ENCODE data around the gene PCA3. TPM values are rescaled to one million over a fixed set of nuclear protein-coding genes. Genes with fewer than 3 reads are reported as not detected.

PCA3 gene
- polyA plus RNA-seq, 1 donor from 2014 or later, result 0.16 TPM

DNA sequence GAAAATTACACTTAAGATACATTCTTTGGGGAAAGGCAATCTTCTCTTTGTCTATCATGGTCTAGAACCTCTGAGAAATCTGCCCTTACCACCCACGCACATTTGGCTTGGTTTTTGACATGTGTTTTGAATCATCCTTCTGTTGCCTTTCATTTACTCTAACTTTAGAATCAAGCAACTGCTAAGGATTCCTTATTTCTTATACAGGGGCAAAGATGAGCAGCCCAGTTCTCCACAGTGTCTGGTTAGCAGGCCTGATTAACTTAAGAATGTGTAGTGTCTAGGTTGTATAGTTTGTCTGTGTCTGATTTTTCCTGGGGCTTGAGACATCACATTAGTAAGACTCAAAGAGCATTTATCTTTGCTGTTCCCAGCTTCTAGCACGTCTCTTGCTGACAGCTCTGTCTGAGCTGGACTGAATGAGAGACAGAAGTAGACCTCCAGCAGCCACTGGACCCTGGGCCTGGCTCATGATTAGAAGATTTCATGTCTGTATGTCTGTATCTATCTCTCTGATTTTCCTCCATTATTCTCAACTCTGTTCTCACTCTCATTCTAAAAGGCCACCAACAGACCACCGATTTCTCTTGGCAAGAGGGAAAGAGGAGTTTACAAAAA is 31.8 kb upstream of the PCA3 start:
- TF ChIP-seq TAF1 (IDR thresholded peaks at IDR 0.05; ENCODE audit: low read depth), result no peak
- TF ChIP-seq, protein P1, sequence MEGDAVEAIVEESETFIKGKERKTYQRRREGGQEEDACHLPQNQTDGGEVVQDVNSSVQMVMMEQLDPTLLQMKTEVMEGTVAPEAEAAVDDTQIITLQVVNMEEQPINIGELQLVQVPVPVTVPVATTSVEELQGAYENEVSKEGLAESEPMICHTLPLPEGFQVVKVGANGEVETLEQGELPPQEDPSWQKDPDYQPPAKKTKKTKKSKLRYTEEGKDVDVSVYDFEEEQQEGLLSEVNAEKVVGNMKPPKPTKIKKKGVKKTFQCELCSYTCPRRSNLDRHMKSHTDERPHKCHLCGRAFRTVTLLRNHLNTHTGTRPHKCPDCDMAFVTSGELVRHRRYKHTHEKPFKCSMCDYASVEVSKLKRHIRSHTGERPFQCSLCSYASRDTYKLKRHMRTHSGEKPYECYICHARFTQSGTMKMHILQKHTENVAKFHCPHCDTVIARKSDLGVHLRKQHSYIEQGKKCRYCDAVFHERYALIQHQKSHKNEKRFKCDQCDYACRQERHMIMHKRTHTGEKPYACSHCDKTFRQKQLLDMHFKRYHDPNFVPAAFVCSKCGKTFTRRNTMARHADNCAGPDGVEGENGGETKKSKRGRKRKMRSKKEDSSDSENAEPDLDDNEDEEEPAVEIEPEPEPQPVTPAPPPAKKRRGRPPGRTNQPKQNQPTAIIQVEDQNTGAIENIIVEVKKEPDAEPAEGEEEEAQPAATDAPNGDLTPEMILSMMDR (IDR thresholded peaks at IDR 0.05; ENCODE audit: poor library complexity, severe bottlenecking), result no peak
- TF ChIP-seq, protein P2, sequence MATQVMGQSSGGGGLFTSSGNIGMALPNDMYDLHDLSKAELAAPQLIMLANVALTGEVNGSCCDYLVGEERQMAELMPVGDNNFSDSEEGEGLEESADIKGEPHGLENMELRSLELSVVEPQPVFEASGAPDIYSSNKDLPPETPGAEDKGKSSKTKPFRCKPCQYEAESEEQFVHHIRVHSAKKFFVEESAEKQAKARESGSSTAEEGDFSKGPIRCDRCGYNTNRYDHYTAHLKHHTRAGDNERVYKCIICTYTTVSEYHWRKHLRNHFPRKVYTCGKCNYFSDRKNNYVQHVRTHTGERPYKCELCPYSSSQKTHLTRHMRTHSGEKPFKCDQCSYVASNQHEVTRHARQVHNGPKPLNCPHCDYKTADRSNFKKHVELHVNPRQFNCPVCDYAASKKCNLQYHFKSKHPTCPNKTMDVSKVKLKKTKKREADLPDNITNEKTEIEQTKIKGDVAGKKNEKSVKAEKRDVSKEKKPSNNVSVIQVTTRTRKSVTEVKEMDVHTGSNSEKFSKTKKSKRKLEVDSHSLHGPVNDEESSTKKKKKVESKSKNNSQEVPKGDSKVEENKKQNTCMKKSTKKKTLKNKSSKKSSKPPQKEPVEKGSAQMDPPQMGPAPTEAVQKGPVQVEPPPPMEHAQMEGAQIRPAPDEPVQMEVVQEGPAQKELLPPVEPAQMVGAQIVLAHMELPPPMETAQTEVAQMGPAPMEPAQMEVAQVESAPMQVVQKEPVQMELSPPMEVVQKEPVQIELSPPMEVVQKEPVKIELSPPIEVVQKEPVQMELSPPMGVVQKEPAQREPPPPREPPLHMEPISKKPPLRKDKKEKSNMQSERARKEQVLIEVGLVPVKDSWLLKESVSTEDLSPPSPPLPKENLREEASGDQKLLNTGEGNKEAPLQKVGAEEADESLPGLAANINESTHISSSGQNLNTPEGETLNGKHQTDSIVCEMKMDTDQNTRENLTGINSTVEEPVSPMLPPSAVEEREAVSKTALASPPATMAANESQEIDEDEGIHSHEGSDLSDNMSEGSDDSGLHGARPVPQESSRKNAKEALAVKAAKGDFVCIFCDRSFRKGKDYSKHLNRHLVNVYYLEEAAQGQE (IDR thresholded peaks at IDR 0.05; ENCODE audit: borderline replicate concordance), result no peak
- H4K20me1 ChIP-seq (ENCODE audit: insufficient read depth), result no peaks in the 10 kb centered on the region
- no peaks in the 10 kb centered on the region for H3K36me3 ChIP-seq (ENCODE audit: insufficient read depth, low read length)
- no peaks in the 10 kb centered on the region for H3K27me3 ChIP-seq (ENCODE audit: insufficient read depth, low read depth, low read length)
- no peak overlapping the region for H2AFZ ChIP-seq (ENCODE audit: low read depth, low read length)
- H3F3A ChIP-seq (ENCODE audit: insufficient read depth, low read length, poor library complexity, severe bottlenecking), result no peaks in the 10 kb centered on the region
- H3K4me3 ChIP-seq (ENCODE audit: low read length), result no peak overlapping the region
- H3K9ac ChIP-seq (ENCODE audit: low read length), result no peak overlapping the region
- H3K4me2 ChIP-seq (ENCODE audit: low read length), result no peak overlapping the region
- no peaks in the 10 kb centered on the region for H3K9me3 ChIP-seq (ENCODE audit: low read length)
- no peaks in the 10 kb centered on the region for H3K79me2 ChIP-seq (replicated peaks; ENCODE audit: insufficient read depth, low read length)
- H3K27ac ChIP-seq (ENCODE audit: low read length), result no peak overlapping the region
- H3K9me2 ChIP-seq (ENCODE audit: insufficient read depth, low read length), result no peaks in the 10 kb centered on the region

DNA sequence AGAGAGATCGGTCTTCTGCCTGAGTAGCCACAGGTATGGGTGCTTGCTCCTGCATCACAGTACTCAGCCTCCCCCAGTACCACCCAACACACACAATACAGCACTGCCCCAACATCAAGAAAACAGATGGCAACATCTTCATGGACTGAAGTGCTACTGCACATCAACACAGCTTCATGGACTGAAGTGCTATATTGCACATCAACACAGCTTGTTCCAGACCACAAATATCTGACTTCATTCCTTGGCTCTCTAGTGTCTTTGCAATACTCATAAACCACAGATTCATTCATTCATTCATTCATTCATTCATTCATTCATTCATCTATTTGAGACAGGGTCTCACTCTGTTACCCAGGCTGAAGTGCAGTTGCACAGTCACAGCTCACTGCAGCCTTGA is 31.1 kb upstream of the PCA3 start:
- no peaks in the 10 kb centered on the region for H3K9me2 ChIP-seq (ENCODE audit: insufficient read depth, low read length)
- no peaks in the 10 kb centered on the region for H3K27me3 ChIP-seq (ENCODE audit: insufficient read depth, low read depth, low read length)
- TF ChIP-seq SMC3 (conservative IDR thresholded peaks at IDR 0.05; ENCODE audit: poor library complexity) (no peak), EP300 (conservative IDR thresholded peaks at IDR 0.05; ENCODE audit: poor library complexity, severe bottlenecking) (no peak), TAF1 (IDR thresholded peaks at IDR 0.05; ENCODE audit: low read depth) (no peak), POLR2AphosphoS5 (IDR thresholded peaks at IDR 0.05) (no peak), MXI1 (conservative IDR thresholded peaks at IDR 0.05; ENCODE audit: poor library complexity, severe bottlenecking) (no peak), EZH2 (IDR thresholded peaks at IDR 0.05; ENCODE audit: borderline replicate concordance, insufficient read depth, low read length, poor library complexity, severe bottlenecking) (no peak), RAD21 (conservative IDR thresholded peaks at IDR 0.05) (no peak)
- TF ChIP-seq, protein P1 (IDR thresholded peaks at IDR 0.05; ENCODE audit: poor library complexity, severe bottlenecking), result no peak
- TF ChIP-seq, protein P2 (IDR thresholded peaks at IDR 0.05; ENCODE audit: borderline replicate concordance), result no peak
- H3F3A ChIP-seq (ENCODE audit: insufficient read depth, low read length, poor library complexity, severe bottlenecking), result no peaks in the 10 kb centered on the region
- no peaks in the 10 kb centered on the region for H4K20me1 ChIP-seq (ENCODE audit: insufficient read depth)
- no peak overlapping the region for H2AFZ ChIP-seq (ENCODE audit: low read depth, low read length)
- H3K36me3 ChIP-seq (ENCODE audit: insufficient read depth, low read length), result no peaks in the 10 kb centered on the region
- H3K4me3 ChIP-seq (ENCODE audit: low read length), result no peak overlapping the region
- no peaks in the 10 kb centered on the region for H3K79me2 ChIP-seq (replicated peaks; ENCODE audit: insufficient read depth, low read length)
- H3K4me2 ChIP-seq (ENCODE audit: low read length), result no peak overlapping the region
- no peaks in the 10 kb centered on the region for H3K9me3 ChIP-seq (ENCODE audit: low read length)
- no peak overlapping the region for H3K9ac ChIP-seq (ENCODE audit: low read length)
- no peak overlapping the region for H3K27ac ChIP-seq (ENCODE audit: low read length)
